Endodermal cell (in vitro differentiated cells): ENCODE measurements around the gene GTPBP1. TPM values are rescaled to one million over a fixed set of nuclear protein-coding genes. Genes with fewer than 3 reads are reported as not detected.

ENCODE experiments used
- DNase-seq: peaks from one replicate; pipeline ENCODE4 v3.0.0-alpha.2; 2017
- H3K27ac ChIP-seq: 2 replicates; pipeline ENCODE4 v1.5.1; 2013; ENCODE audit warnings: mild to moderate bottlenecking, low read depth, low read length, moderate library complexity
- H3K27me3 ChIP-seq: 2 replicates; pipeline ENCODE4 v1.6.1; 2013; ENCODE audit warnings: mild to moderate bottlenecking, low read length, moderate library complexity; ENCODE audit not compliant: insufficient read depth, control insufficient read depth, poor library complexity, severe bottlenecking
- H3K36me3 ChIP-seq: 2 replicates; pipeline ENCODE4 v1.7.0; 2013; ENCODE audit warnings: mild to moderate bottlenecking, low read length, moderate library complexity; ENCODE audit not compliant: control insufficient read depth, insufficient read depth
- H3K4me1 ChIP-seq: one replicate; pipeline ENCODE4 v1.7.0; 2013; ENCODE audit warnings: low read length; ENCODE audit not compliant: control insufficient read depth, insufficient read depth
- H3K4me3 ChIP-seq: 2 replicates; pipeline ENCODE4 v1.5.1; 2013; ENCODE audit warnings: mild to moderate bottlenecking, low read length, moderate library complexity
- H3K9ac ChIP-seq: 2 replicates; pipeline ENCODE4 v1.6.1; 2013; ENCODE audit warnings: mild to moderate bottlenecking, low read length, moderate library complexity; ENCODE audit not compliant: poor library complexity, severe bottlenecking; ENCODE audit errors: extremely low read depth
- H3K9me3 ChIP-seq: 2 replicates; pipeline ENCODE4 v1.6.1; 2013; ENCODE audit warnings: mild to moderate bottlenecking, low read length, moderate library complexity; ENCODE audit not compliant: control insufficient read depth
- H3K27ac Mint-ChIP-seq: 2 replicates; pipeline ENCODE4 v1.8.0; 2020; ENCODE audit warnings: mixed read lengths
- H3K27me3 Mint-ChIP-seq: 2 replicates; pipeline ENCODE4 v1.8.0; 2021; ENCODE audit warnings: mild to moderate bottlenecking, mixed read lengths; ENCODE audit not compliant: insufficient read depth
- H3K36me3 Mint-ChIP-seq: 2 replicates; pipeline ENCODE4 v1.8.0; 2020; ENCODE audit warnings: low read depth, mixed read lengths
- H3K4me1 Mint-ChIP-seq: 2 replicates; pipeline ENCODE4 v1.8.0; 2020; ENCODE audit warnings: mixed read lengths
- H3K4me3 Mint-ChIP-seq: 2 replicates; pipeline ENCODE4 v1.8.0; 2020; ENCODE audit warnings: mild to moderate bottlenecking, moderate library complexity, mixed read lengths
- H3K9me3 Mint-ChIP-seq: 2 replicates; pipeline ENCODE4 v1.8.0; 2020; ENCODE audit warnings: mild to moderate bottlenecking, mixed read lengths
- CTCF ChIP-seq: fragments of 200-600 bp; sonication (generic); conservative IDR thresholded peaks from 2 replicates; pipeline ENCODE4 v1.5.0; 2021; ENCODE audit warnings: antibody characterized with exemption, mild to moderate bottlenecking
- WGBS, 2 experiments: methylation state at CpG; one replicate each; pipeline versions ENCODE4 v1.1.5 to v1.1.7; 2013; ENCODE audit warnings: missing lambda C conversion rate in 2 of 2, mixed read lengths in 1 of 2; ENCODE audit not compliant: insufficient coverage in 1 of 2, insufficient read length in 1 of 2; 5-methylcytosine and 5-hydroxymethylcytosine counted together
- total RNA-seq, 2 donors: library from RNA; stranded (reverse); fragmentation: NEBNext Ultra II Directional in 1 of 2; extraction: Animal tissue kit (Norgen Biotek cat#: 25700) in 1 of 2; gene quantifications; 2 replicates in 1 of 2; 3 replicates in 1 of 2; pipeline ENCODE4 v1.2.1, GENCODE V29; 2021

Gene GTPBP1
- total RNA-seq, 2 donors from 2014 or later = 79.0 to 86.1 TPM

GRCh38 chr22:38755911-38756532 is 50.3 kb downstream of the GTPBP1 start, which contains the start of gene SUN2:
Gene SUN2, minus strand, starts transcription at chr22:38755998. Its CDS starts 3,370 bp downstream, at chr22:38752628.
- peaks cover 6% of the 10 kb centered on the region for H3K27me3 ChIP-seq
- H3K27ac ChIP-seq = peak within 1 kb of the TSS; percentile 87
- no peaks in the 10 kb centered on the region for H3K9me3 ChIP-seq
- peaks cover 15% of the 10 kb centered on the region for H3K4me1 ChIP-seq
- peak within 1 kb of the TSS; percentile 82 for H3K4me3 ChIP-seq
- Mint-ChIP-seq H3K4me3 (peak within 1 kb of the TSS; percentile 60), H3K4me1 (peaks cover 24% of the 10 kb centered on the region), H3K36me3 (peaks cover 9% of the 10 kb centered on the region), H3K27ac (peak within 1 kb of the TSS; percentile 56), H3K27me3 (peaks cover 19% of the 10 kb centered on the region), H3K9me3 (no peaks in the 10 kb centered on the region)
- peak within 1 kb of the TSS; percentile 53 for H3K9ac ChIP-seq
- TF ChIP-seq CTCF = no peak
- peak; percentile 92 for DNase-seq
- peaks cover 10% of the 10 kb centered on the region for H3K36me3 ChIP-seq
- 4 to 19% methylated on average over 7 to 68 of the region's 68 CpGs for WGBS, 2 experiments

- H3K9me3 Mint-ChIP-seq = no peaks in the 10 kb centered on the region
- H3K27me3 Mint-ChIP-seq = peaks cover 19% of the 10 kb centered on the region
- H3K9ac ChIP-seq = no peak overlapping the region
- no peak for TF ChIP-seq CTCF
- DNase-seq = no peak
- peak overlapping the region; percentile 60 for H3K4me3 Mint-ChIP-seq
- peaks cover 4% of the 10 kb centered on the region for H3K36me3 Mint-ChIP-seq
- H3K4me1 ChIP-seq = peaks cover 15% of the 10 kb centered on the region
- H3K27ac Mint-ChIP-seq = peak overlapping the region; percentile 59
- peaks cover under 1% of the 10 kb centered on the region for H3K36me3 ChIP-seq
- WGBS, 2 experiments = 84% methylated on average over 15 to 17 of the region's 17 CpGs
- H3K27me3 ChIP-seq = peaks cover 6% of the 10 kb centered on the region
- H3K4me3 ChIP-seq = peak overlapping the region; percentile 78
- no peaks in the 10 kb centered on the region for H3K9me3 ChIP-seq
- H3K4me1 Mint-ChIP-seq = peaks cover 24% of the 10 kb centered on the region
- no peak overlapping the region for H3K27ac ChIP-seq
These were observed 51.1 kb downstream of the GTPBP1 start for GRCh38 chr22:38756711-38757463.

GRCh38 chr22:38757464-38757757 is 51.7 kb downstream of the GTPBP1 start:
- WGBS, 2 experiments = 72 to 89% methylated on average over 2 to 4 of the region's 4 CpGs
- peaks cover 19% of the 10 kb centered on the region for H3K27me3 Mint-ChIP-seq
- Histone ChIP-seq H3K4me3 (no peak overlapping the region), H3K27me3 (peaks cover 6% of the 10 kb centered on the region), H3K9ac (no peak overlapping the region), H3K9me3 (no peaks in the 10 kb centered on the region), H3K27ac (no peak overlapping the region), H3K4me1 (peaks cover 15% of the 10 kb centered on the region), H3K36me3 (no peaks in the 10 kb centered on the region)
- H3K4me3 Mint-ChIP-seq = no peak overlapping the region
- peaks cover 4% of the 10 kb centered on the region for H3K36me3 Mint-ChIP-seq
- H3K4me1 Mint-ChIP-seq = peaks cover 24% of the 10 kb centered on the region
- H3K27ac Mint-ChIP-seq = no peak overlapping the region
- no peak for DNase-seq
- TF ChIP-seq CTCF = no peak
- no peaks in the 10 kb centered on the region for H3K9me3 Mint-ChIP-seq
